Esophagus muscularis mucosa (tissue), 3 donors: Measurements from ENCODE around the gene TMEM169.

Experiments used
- CTCF ChIP-seq, 3 experiments: fragments of 200-600 bp in 2 of 3; fragments of 450-650 bp in 1 of 3; sonication (generic) in 2 of 3; IDR thresholded peaks; one replicate each; pipeline ENCODE4 v1.5.1; 2017 to 2019; ENCODE audit warnings: antibody characterized with exemption in 3 of 3, mild to moderate bottlenecking in 2 of 3, moderate library complexity in 1 of 3
- EP300 ChIP-seq: sonication (generic); formaldehyde crosslinking; IDR thresholded peaks from one replicate; pipeline ENCODE4 v1.6.1; 2017; ENCODE audit warnings: antibody characterized with exemption

GRCh38 chr2:216114382-216114713 is 32.6 kb downstream of the TMEM169 start:
- TF ChIP-seq EP300: no peak
- no peak for TF ChIP-seq CTCF (IDR thresholded peaks at IDR 0.05)
